WI38 (cell line): ENCODE results near the gene ADSS1.

ENCODE experiments used
- H3K4me3 ChIP-seq: 2 replicates; pipeline ENCODE4 v1.5.1; 2011; ENCODE audit warnings: low read depth, mild to moderate bottlenecking, control low read depth, low read length
- CTCF ChIP-seq: IDR thresholded peaks from 2 replicates; pipeline ENCODE4 v1.5.1; 2012; ENCODE audit warnings: low read depth, mild to moderate bottlenecking, control low read depth, low read length

ADSS1 gene

GRCh38 chr14:104785708-104786080, 61.7 kb downstream of the ADSS1 start:
- no peak for TF ChIP-seq CTCF
- H3K4me3 ChIP-seq, result no peak overlapping the region

- H3K4me3 ChIP-seq, result no peak overlapping the region
- no peak for TF ChIP-seq CTCF
Observed at GRCh38 chr14:104786091-104786586, 62.1 kb downstream of the ADSS1 start.

GRCh38 chr14:104786726-104787675, 63.0 kb downstream of the ADSS1 start:
- no peak for TF ChIP-seq CTCF
- H3K4me3 ChIP-seq, result no peak overlapping the region

- no peak for TF ChIP-seq CTCF
- no peak overlapping the region for H3K4me3 ChIP-seq
Observed at GRCh38 chr14:104787736-104788135, 63.7 kb downstream of the ADSS1 start.

GRCh38 chr14:104788161-104788818, 64.3 kb downstream of the ADSS1 start:
- no peak overlapping the region for H3K4me3 ChIP-seq
- TF ChIP-seq CTCF, result no peak

GRCh38 chr14:104788873-104789663, 65.0 kb downstream of the ADSS1 start:
- no peak for TF ChIP-seq CTCF
- no peak overlapping the region for H3K4me3 ChIP-seq
